Thyroid gland (tissue), 4 donors: Measurements from ENCODE around the gene COX7B. TPM values are rescaled to one million over a fixed set of nuclear protein-coding genes. Genes with fewer than 3 reads are reported as not detected.

ENCODE experiments used
- DNase-seq, 2 donors: peaks; one replicate each; pipeline ENCODE4 v3.0.0-alpha.2; 2019
- H3K27ac ChIP-seq, 3 donors: fragments of 200-600 bp; sonication (generic); 1 replicate in 2 of 3; 2 replicates in 1 of 3; pipeline ENCODE4 v1.5.1; 2016 to 2019; ENCODE audit warnings: mild to moderate bottlenecking in 1 of 3, moderate library complexity in 1 of 3
- H3K27me3 ChIP-seq: fragments of 200-600 bp; sonication (generic); one replicate; pipeline ENCODE4 v1.5.1; 2019
- H3K36me3 ChIP-seq, 2 donors: fragments of 200-600 bp; sonication (generic); one replicate each; pipeline ENCODE4 v1.5.1; 2016 to 2019
- H3K4me1 ChIP-seq, 2 donors: fragments of 200-600 bp; sonication (generic); one replicate each; pipeline ENCODE4 v1.5.1; 2017 to 2019
- H3K4me3 ChIP-seq, 3 donors: fragments of 200-600 bp; sonication (generic); replicated peaks in 1 of 3; 1 replicate in 2 of 3; 2 replicates in 1 of 3; pipeline ENCODE4 v1.5.1; 2016; ENCODE audit warnings: mild to moderate bottlenecking in 1 of 3
- H3K9me3 ChIP-seq: fragments of 200-600 bp; sonication (generic); one replicate; pipeline ENCODE4 v1.5.1; 2017
- CTCF ChIP-seq, 6 experiments: fragments of 200-600 bp in 3 of 6; fragments of 450-650 bp in 3 of 6; sonication (generic) in 3 of 6; IDR thresholded peaks; one replicate each; pipeline ENCODE4 v1.5.1; 2016 to 2019; ENCODE audit warnings: antibody characterized with exemption in 6 of 6, mild to moderate bottlenecking in 2 of 6, inconsistent platforms in 1 of 6, moderate library complexity in 1 of 6
- POLR2A ChIP-seq, 2 donors: fragments of 450-650 bp; IDR thresholded peaks; one replicate each; pipeline ENCODE4 v1.6.1; 2017; ENCODE audit warnings: antibody characterized with exemption in 2 of 2, mild to moderate bottlenecking in 2 of 2, moderate library complexity in 1 of 2
- WGBS, 2 donors: methylation state at CpG; one replicate each; pipeline ENCODE4 v1.1.5; 2017; 5-methylcytosine and 5-hydroxymethylcytosine counted together
- intact Hi-C: fragments of 100-400 bp; cut with DNase I; formaldehyde crosslinking; loops from one replicate; pipeline ENCODE4 v1.15.1; 2023
- total RNA-seq, 4 donors: library from RNA; depleted of rRNA; stranded (reverse); fragments of >200 nt; gene quantifications; one replicate each; pipeline ENCODE4 v1.2.3, GENCODE V29; 2016

Gene COX7B
- total RNA-seq, 4 donors from 2014 or later = 283 to 627 (median 563) TPM

- WGBS, 2 donors = 0% methylated on average over 24 to 39 of the region's 49 CpGs
- no peaks in the 10 kb centered on the region for H3K36me3 ChIP-seq
- no peaks in the 10 kb centered on the region for H3K27me3 ChIP-seq
- H3K27ac ChIP-seq = peak within 1 kb of the TSS; percentile 80 to 94 (median 88)
- DNase-seq = peak; percentile 92
- TF ChIP-seq POLR2A (IDR thresholded peaks at IDR 0.05) (peak in 1 of 2 donors; percentile 83), CTCF (IDR thresholded peaks at IDR 0.05) (no peak)
- peak within 1 kb of the TSS; percentile 11 to 47 (median 45) for H3K4me3 ChIP-seq
- H3K9me3 ChIP-seq = no peaks in the 10 kb centered on the region
- intact Hi-C loops = no loop called here
- no peaks in the 10 kb centered on the region for H3K4me1 ChIP-seq
Measured at GRCh38 chrX:77894921-77895886, 4.1 kb upstream of the COX7B start, which contains the start of gene MAGT1. Gene MAGT1 (minus strand): TSS chrX:77895435. CDS start chrX:77895410, 25 bp downstream.

GRCh38 chrX:77900688-77901087 lies 1.4 kb downstream of the COX7B start:
- H3K4me1 ChIP-seq = no peaks in the 10 kb centered on the region
- intact Hi-C loops = no loop called here
- H3K36me3 ChIP-seq = peaks cover 3 to 5% of the 10 kb centered on the region in 2 donors
- no peaks in the 10 kb centered on the region for H3K27me3 ChIP-seq
- WGBS, 2 donors = 76 to 93% methylated on average over 1 of the region's 1 CpG
- DNase-seq = no peak
- H3K4me3 ChIP-seq = peak overlapping the region in 2 of 3 donors; percentile 43 to 60
- TF ChIP-seq POLR2A (IDR thresholded peaks at IDR 0.05) (no peak), CTCF (IDR thresholded peaks at IDR 0.05) (no peak)
- H3K9me3 ChIP-seq = no peaks in the 10 kb centered on the region
- peak overlapping the region in 1 of 3 donors; percentile 90 for H3K27ac ChIP-seq

- H3K4me1 ChIP-seq = no peaks in the 10 kb centered on the region
- no peaks in the 10 kb centered on the region for H3K27me3 ChIP-seq
- intact Hi-C loops = no loop called here
- DNase-seq = no peak
- H3K27ac ChIP-seq = no peak overlapping the region
- whole genome bisulfite sequencing, 2 donors = 90 to 91% methylated on average over 5 of the region's 5 CpGs
- H3K9me3 ChIP-seq = no peaks in the 10 kb centered on the region
- TF ChIP-seq CTCF (IDR thresholded peaks at IDR 0.05) = no peak
- TF ChIP-seq POLR2A (IDR thresholded peaks at IDR 0.05) = no peak
- no peak overlapping the region for H3K4me3 ChIP-seq
- peaks cover 3 to 5% of the 10 kb centered on the region in 2 donors for H3K36me3 ChIP-seq
Measured at GRCh38 chrX:77901506-77901905, 2.2 kb downstream of the COX7B start.

- intact Hi-C loops = no loop called here
Measured at GRCh38 chrX:77910108-77910840, 11.0 kb downstream of the COX7B start, which contains the start of gene ATP7A. Gene ATP7A (plus strand): TSS chrX:77910693. CDS start chrX:77971642, 60,949 bp downstream.

More at GRCh38 chrX:77910108-77910840, 11.0 kb downstream of the COX7B start, which contains the start of gene ATP7A:
- Histone ChIP-seq H3K27me3 (no peaks in the 10 kb centered on the region), H3K27ac (peak within 1 kb of the TSS; percentile 73 to 82 (median 75)), H3K4me1 (no peaks in the 10 kb centered on the region), H3K9me3 (no peaks in the 10 kb centered on the region), H3K36me3 (no peaks in the 10 kb centered on the region), H3K4me3 (peak within 1 kb of the TSS in 2 of 3 donors; percentile 36 to 49)
- TF ChIP-seq CTCF (IDR thresholded peaks at IDR 0.05) = peak in 4 of 6 experiments; percentile 52 to 60 (median 55)
- TF ChIP-seq POLR2A (IDR thresholded peaks at IDR 0.05) = peak in 1 of 2 donors; percentile 56
- DNase-seq = peak; percentile 88 to 89
- WGBS, 2 donors = 9 to 12% methylated on average over 6 to 19 of the region's 36 CpGs
